ENCODE measurements around the gene NOS1AP.

NOS1AP gene

GRCh38 chr1:162138112-162138511 is 68.6 kb downstream of the NOS1AP start:
- TF ChIP-seq CTCF (IDR thresholded peaks at IDR 0.05; ENCODE audit: insufficient read depth, low read depth, low read length, missing control alignments) = no peak
- DNase-seq (ENCODE audit: low read depth) = no peak
- no peak overlapping the region for H3K4me3 ChIP-seq (ENCODE audit: low read length)

DNA sequence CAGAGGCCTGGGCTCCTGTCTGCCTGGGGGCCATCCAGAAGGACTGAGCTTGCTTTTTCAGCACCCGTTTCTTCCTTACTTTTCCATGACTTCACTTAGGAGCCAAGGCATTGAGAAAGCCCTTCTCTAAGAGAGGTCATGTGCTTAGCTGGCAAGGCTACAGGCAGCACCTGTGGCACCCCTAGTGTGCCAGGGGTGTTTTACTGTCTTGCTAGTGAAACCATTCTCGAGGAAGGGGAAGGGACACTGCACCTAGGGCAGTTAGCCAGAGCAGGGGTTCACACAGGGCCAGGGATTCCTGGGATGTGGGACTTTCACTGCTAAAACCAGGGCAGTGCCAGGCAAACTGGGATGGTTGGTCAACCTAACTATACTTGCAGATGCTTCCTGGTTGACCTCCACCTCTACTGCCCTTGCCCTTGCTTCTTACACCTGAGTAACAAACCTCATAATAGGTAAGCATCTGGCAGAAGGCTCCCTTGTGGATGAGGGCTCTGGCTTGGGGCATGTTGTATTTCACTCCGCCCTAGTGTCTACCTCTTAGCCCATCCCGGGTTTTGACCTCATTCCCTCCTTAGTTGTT is 69.2 kb downstream of the NOS1AP start:
- no peak for DNase-seq (ENCODE audit: low read depth)
- TF ChIP-seq CTCF (IDR thresholded peaks at IDR 0.05; ENCODE audit: insufficient read depth, low read depth, low read length, missing control alignments) = no peak

DNA sequence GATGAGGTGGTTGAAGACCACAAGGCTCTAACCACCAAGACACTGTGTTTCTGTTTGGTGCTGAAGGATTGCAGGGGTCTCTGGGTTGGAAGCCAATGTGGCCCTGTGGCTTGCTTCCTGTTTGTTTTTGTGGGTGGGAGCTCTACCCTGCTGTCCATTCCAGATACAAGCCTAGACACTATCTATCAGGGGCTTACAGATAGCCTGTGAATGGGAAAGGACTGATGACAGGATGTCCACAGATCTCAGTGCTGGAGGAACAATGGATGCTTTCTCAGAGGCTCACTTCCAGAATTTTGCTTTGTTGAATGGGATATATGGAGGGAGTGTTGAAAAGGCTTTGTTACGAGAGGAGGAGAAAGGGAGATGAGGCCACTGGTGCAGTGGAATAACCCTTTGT is 69.7 kb downstream of the NOS1AP start:
- DNase-seq (ENCODE audit: low read depth) = no peak
- TF ChIP-seq CTCF (IDR thresholded peaks at IDR 0.05; ENCODE audit: insufficient read depth, low read depth, low read length, missing control alignments) = no peak
- H3K4me3 ChIP-seq (ENCODE audit: low read length) = no peak overlapping the region

More for the DNA sequence above, 69.2 kb downstream of the NOS1AP start:
- no peak overlapping the region for H3K4me3 ChIP-seq (ENCODE audit: low read length)

DNA sequence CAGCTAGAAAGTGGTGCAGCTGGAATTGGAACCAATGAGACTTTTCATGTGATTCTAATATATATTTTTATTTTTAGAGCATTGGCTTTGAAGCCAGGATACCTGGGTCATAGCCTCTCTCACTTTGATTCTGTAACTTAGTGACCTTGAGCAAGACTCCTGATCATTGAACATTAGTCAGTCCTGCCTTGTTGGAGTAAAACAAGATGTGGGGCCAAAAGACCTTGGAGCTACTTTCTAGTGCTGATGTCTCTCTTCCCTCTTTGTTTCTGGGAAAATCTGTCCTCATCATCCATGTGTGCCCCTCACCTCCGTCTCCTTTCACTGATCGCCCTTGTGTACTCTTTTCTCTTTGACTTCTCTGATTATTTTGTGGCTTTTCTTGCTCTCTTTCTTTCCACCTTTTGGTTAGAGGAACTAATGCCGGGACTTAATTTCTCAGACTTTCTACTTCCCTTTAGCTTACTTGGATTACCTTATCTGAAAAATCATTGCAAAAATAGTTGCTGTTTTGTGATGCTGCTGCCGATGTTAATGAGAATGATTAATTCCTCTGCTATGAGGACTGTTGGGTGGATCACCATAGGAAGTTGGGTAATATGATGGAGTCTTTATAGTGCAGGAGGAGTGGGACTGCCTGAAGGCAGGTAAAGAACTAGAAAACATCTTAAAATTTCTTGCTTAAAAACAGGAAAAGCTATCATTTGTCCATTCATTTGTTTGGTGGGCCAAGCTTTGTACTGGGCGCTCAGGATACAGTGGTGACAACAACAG is 72.0 kb downstream of the NOS1AP start:
- H3K4me3 ChIP-seq (ENCODE audit: low read length) = no peak overlapping the region
- peak; percentile 78 for DNase-seq (ENCODE audit: low read depth)
- TF ChIP-seq CTCF (IDR thresholded peaks at IDR 0.05; ENCODE audit: insufficient read depth, low read depth, low read length, missing control alignments) = no peak

DNA sequence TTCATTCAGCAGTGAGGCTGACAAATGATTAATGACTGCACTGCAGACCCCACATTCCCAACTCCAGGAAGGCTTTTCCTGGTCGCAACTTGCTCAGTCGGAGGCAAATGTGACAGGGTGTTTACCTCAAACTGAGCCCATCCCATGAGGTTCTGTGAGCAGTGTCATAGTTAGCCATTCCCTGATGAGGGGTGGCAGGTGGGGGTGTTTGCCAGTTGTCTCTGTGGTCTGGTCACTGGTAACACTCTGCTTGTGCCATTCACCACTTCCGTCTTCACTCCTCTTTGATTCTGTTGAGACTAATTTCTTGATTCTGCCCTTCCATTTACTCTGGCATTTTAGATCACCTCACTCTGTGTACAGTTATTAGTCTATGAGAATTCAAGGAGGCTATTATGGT is 73.5 kb downstream of the NOS1AP start:
- TF ChIP-seq CTCF (IDR thresholded peaks at IDR 0.05; ENCODE audit: insufficient read depth, low read depth, low read length, missing control alignments) = no peak
- DNase-seq (ENCODE audit: low read depth) = no peak
- H3K4me3 ChIP-seq (ENCODE audit: low read length) = no peak overlapping the region

- DNase-seq (ENCODE audit: low read depth) = no peak
- H3K4me3 ChIP-seq (ENCODE audit: low read length) = no peak overlapping the region
- no peak for TF ChIP-seq CTCF (IDR thresholded peaks at IDR 0.05; ENCODE audit: insufficient read depth, low read depth, low read length, missing control alignments)
Observed at GRCh38 chr1:162144268-162144667, 74.8 kb downstream of the NOS1AP start.

- no peak for DNase-seq (ENCODE audit: low read depth)
- H3K4me3 ChIP-seq (ENCODE audit: low read length) = no peak overlapping the region
- no peak for TF ChIP-seq CTCF (IDR thresholded peaks at IDR 0.05; ENCODE audit: insufficient read depth, low read depth, low read length, missing control alignments)
Observed at GRCh38 chr1:162144853-162145252, 75.4 kb downstream of the NOS1AP start.

Data from epithelial cell of esophagus (primary cell).